Lower lobe of right lung (tissue), 2 donors: Measurements from ENCODE around the gene SEC61B. TPM values are rescaled to one million over a fixed set of nuclear protein-coding genes. Genes with fewer than 3 reads are reported as not detected.
A peak's percentile ranks its signal among the peaks of the same experiment; 100 is the strongest.
"Not testable (repeated sequence)": the region's sequence is repeated elsewhere in the genome, so short reads cannot be mapped to it uniquely, and the experiment has no call there.

Experiments
- ATAC-seq, 2 donors: fragments of 200-7000 bp; cut with Tn5 transposase; one replicate each; pipeline ENCODE4 v1.9.1; 2020 to 2022; ENCODE audit warnings: mild to moderate bottlenecking in 2 of 2, moderate library complexity in 2 of 2
- DNase-seq: peaks from one replicate; pipeline ENCODE4 v3.0.0-alpha.2; 2020
- H3K27ac ChIP-seq: fragments of 200-600 bp; one replicate; pipeline ENCODE4 v1.8.0; 2022
- H3K27me3 ChIP-seq: fragments of 200-600 bp; one replicate; pipeline ENCODE4 v1.8.0; 2022; ENCODE audit warnings: low read depth
- H3K36me3 ChIP-seq: fragments of 200-600 bp; one replicate; pipeline ENCODE4 v1.8.0; 2022; ENCODE audit warnings: mild to moderate bottlenecking
- H3K4me1 ChIP-seq: fragments of 200-600 bp; one replicate; pipeline ENCODE4 v1.8.0; 2022
- H3K4me3 ChIP-seq: fragments of 200-600 bp; one replicate; pipeline ENCODE4 v1.8.0; 2022; ENCODE audit warnings: mild to moderate bottlenecking
- H3K9me3 ChIP-seq: fragments of 200-600 bp; one replicate; pipeline ENCODE4 v1.8.0; 2022
- CTCF ChIP-seq: fragments of 200-600 bp; IDR thresholded peaks from one replicate; pipeline ENCODE4 v1.8.0; 2022; ENCODE audit warnings: antibody characterized with exemption, mild to moderate bottlenecking
- intact Hi-C: fragments of 100-400 bp; cut with DNase I; formaldehyde crosslinking; loops from one replicate; pipeline ENCODE4 v1.11.0; 2022
- total RNA-seq: library from RNA; stranded (reverse); fragmentation: NEBNext Ultra II Directional; extraction: Animal tissue kit (Norgen Biotek cat#: 25700); gene quantifications from one replicate; pipeline ENCODE4 v1.2.1, GENCODE V29; 2021
- donor health status: DM: no; HTN: yes; CAD: no; lungs with severe emphysema.

Gene SEC61B
- total RNA-seq, 1 donor from 2014 or later, result 111 TPM

GRCh38 chr9:99231711-99232110 lies 9.6 kb downstream of the SEC61B start:
- Histone ChIP-seq H3K4me1 (no peaks in the 10 kb centered on the region), H3K36me3 (peaks cover 81% of the 10 kb centered on the region), H3K4me3 (no peak overlapping the region), H3K9me3 (no peaks in the 10 kb centered on the region), H3K27ac (no peak overlapping the region), H3K27me3 (no peaks in the 10 kb centered on the region)
- intact Hi-C loops, result no loop called here
- TF ChIP-seq CTCF, result peak; percentile 48
- DNase-seq, result no peak
- no peak for ATAC-seq

- no peaks in the 10 kb centered on the region for H3K27me3 ChIP-seq
- TF ChIP-seq CTCF, result no peak
- no peak overlapping the region for H3K27ac ChIP-seq
- H3K4me3 ChIP-seq, result no peak overlapping the region
- H3K36me3 ChIP-seq, result peaks cover 69% of the 10 kb centered on the region
- H3K4me1 ChIP-seq, result no peaks in the 10 kb centered on the region
- ATAC-seq (no peak), DNase-seq (no peak)
- no peaks in the 10 kb centered on the region for H3K9me3 ChIP-seq
- intact Hi-C loops, result no loop called here
These were observed 12.5 kb downstream of the SEC61B start for GRCh38 chr9:99234618-99235017.

DNA sequence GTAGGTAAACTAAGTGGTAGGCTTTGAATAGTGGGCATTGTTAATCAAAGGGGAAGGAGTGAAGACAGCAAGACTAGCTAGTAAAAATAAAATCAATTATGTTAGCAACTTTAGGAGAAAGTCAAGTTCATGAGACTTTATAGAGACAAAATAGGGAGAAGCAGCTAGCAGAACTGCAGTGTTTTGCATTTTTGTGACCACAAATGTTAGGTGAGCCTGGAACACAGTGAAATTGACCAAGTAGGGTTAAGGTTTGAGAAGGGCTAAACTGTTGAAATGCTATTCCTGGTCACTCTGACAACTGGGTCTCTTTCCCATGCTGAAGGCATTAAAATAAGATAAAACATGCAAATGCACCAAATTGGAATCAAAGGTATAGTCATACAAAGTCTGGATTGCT lies 13.0 kb downstream of the SEC61B start:
- no peak for TF ChIP-seq CTCF
- Histone ChIP-seq H3K36me3 (peaks cover 69% of the 10 kb centered on the region), H3K4me1 (no peaks in the 10 kb centered on the region), H3K9me3 (no peaks in the 10 kb centered on the region), H3K27me3 (no peaks in the 10 kb centered on the region), H3K27ac (no peak overlapping the region), H3K4me3 (no peak overlapping the region)
- ATAC-seq (no peak), DNase-seq (no peak)
- intact Hi-C loops, result no loop called here

- H3K4me3 ChIP-seq, result no peak overlapping the region
- no peaks in the 10 kb centered on the region for H3K4me1 ChIP-seq
- no peaks in the 10 kb centered on the region for H3K27me3 ChIP-seq
- H3K36me3 ChIP-seq, result peaks cover 69% of the 10 kb centered on the region
- no peaks in the 10 kb centered on the region for H3K9me3 ChIP-seq
- H3K27ac ChIP-seq, result no peak overlapping the region
- intact Hi-C loops, result no loop called here
- DNase-seq, result no peak
- ATAC-seq, result peak in 1 of 2 donors; percentile 27
- no peak for TF ChIP-seq CTCF
These were observed 14.0 kb downstream of the SEC61B start for GRCh38 chr9:99235926-99236634.

- H3K9me3 ChIP-seq, result no peaks in the 10 kb centered on the region
- no peak for TF ChIP-seq CTCF
- no peak for ATAC-seq
- H3K4me1 ChIP-seq, result no peaks in the 10 kb centered on the region
- no peak overlapping the region for H3K27ac ChIP-seq
- DNase-seq, result no peak
- H3K27me3 ChIP-seq, result no peaks in the 10 kb centered on the region
- intact Hi-C loops, result no loop called here
- no peak overlapping the region for H3K4me3 ChIP-seq
- H3K36me3 ChIP-seq, result peaks cover 56% of the 10 kb centered on the region
These were observed 15.3 kb downstream of the SEC61B start for GRCh38 chr9:99237356-99237755.

- ATAC-seq, intact Hi-C loops, DNase-seq, H3K4me3 ChIP-seq, H3K27ac ChIP-seq, H3K4me1 ChIP-seq, H3K9me3 ChIP-seq, H3K27me3 ChIP-seq: not testable (repeated sequence)
- peaks cover 51% of the 10 kb centered on the region for H3K36me3 ChIP-seq
These were observed 15.8 kb downstream of the SEC61B start for GRCh38 chr9:99237849-99238248.
